B cell (primary cell): ENCODE data around the gene MAPK8IP2. TPM values are rescaled to one million over a fixed set of nuclear protein-coding genes. Genes with fewer than 3 reads are reported as not detected.

Experiments used
- ATAC-seq: fragments of 200-7000 bp; cut with Tn5 transposase; one replicate; pipeline ENCODE4 v1.10.0; 2021; ENCODE audit warnings: low read depth, mild to moderate bottlenecking, moderate number of reproducible peaks, moderate library complexity
- CTCF ChIA-PET: fragments of 350-600 bp; sonication (Branson Sonifier 250); formaldehyde crosslinking; loops from one replicate; lab custom pipeline; 2021; ENCODE audit warnings: antibody characterized with exemption, inconsistent platforms; lab: Charles Lee
- POLR2A ChIA-PET: fragments of 350-600 bp; sonication (Branson Sonifier 250); formaldehyde crosslinking; loops from one replicate; lab custom pipeline; 2021; ENCODE audit warnings: antibody characterized with exemption; lab: Charles Lee
- DNase-seq: peaks from one replicate; pipeline ENCODE4 v3.0.0; 2013
- H2AFZ ChIP-seq: 2 replicates; pipeline ENCODE4 v1.6.1; 2012; ENCODE audit warnings: mild to moderate bottlenecking, low read depth, low read length; ENCODE audit not compliant: insufficient read depth, poor library complexity, severe bottlenecking
- H3K27ac ChIP-seq, 2 donors: 1 replicate in 1 of 2; 2 replicates in 1 of 2; pipeline ENCODE4 v1.5.1; 2012 to 2013; ENCODE audit warnings: low read length in 2 of 2, mild to moderate bottlenecking in 2 of 2, moderate library complexity in 1 of 2
- H3K27me3 ChIP-seq, 4 experiments: fragments of 200-600 bp in 1 of 4; sonication (generic) in 1 of 4; replicated peaks in 1 of 4; 1 replicate in 2 of 4; 2 replicates in 2 of 4; pipeline versions ENCODE4 v1.6.1 to v1.7.0; 2013 to 2016; ENCODE audit warnings: low read length in 3 of 4, mild to moderate bottlenecking in 2 of 4, mixed read lengths in 1 of 4, moderate library complexity in 1 of 4; ENCODE audit not compliant: insufficient read depth in 4 of 4, control insufficient read depth in 3 of 4; ENCODE audit errors: control extremely low read depth in 1 of 4
- H3K36me3 ChIP-seq, 2 experiments: replicated peaks in 1 of 2; 1 replicate in 1 of 2; 2 replicates in 1 of 2; pipeline versions ENCODE4 v1.6.1 to v1.7.1; 2013; ENCODE audit warnings: low read length in 1 of 2; ENCODE audit not compliant: insufficient read depth in 2 of 2, control insufficient read depth in 1 of 2; ENCODE audit errors: control extremely low read depth in 1 of 2, extremely low read depth in 1 of 2
- H3K4me1 ChIP-seq, 2 donors: fragments of 200-600 bp in 1 of 2; sonication (generic) in 1 of 2; 1 replicate in 1 of 2; 2 replicates in 1 of 2; pipeline versions ENCODE4 v1.5.1 to v1.6.1; 2013 to 2017; ENCODE audit warnings: low read length in 2 of 2; ENCODE audit not compliant: control insufficient read depth in 2 of 2, insufficient read depth in 2 of 2
- H3K4me2 ChIP-seq: replicated peaks from 2 replicates; pipeline ENCODE3; 2012; ENCODE audit warnings: mild to moderate bottlenecking, low read depth, low read length; ENCODE audit not compliant: poor library complexity, severe bottlenecking
- H3K4me3 ChIP-seq, 5 experiments: fragments of 200-600 bp in 1 of 5; sonication (generic) in 1 of 5; 1 replicate in 3 of 5; 2 replicates in 2 of 5; pipeline versions ENCODE4 v1.5.1 to v1.7.0; 2011 to 2016; ENCODE audit warnings: low read length in 4 of 5, mild to moderate bottlenecking in 4 of 5, low read depth in 2 of 5, control low read depth in 1 of 5, moderate library complexity in 1 of 5; ENCODE audit not compliant: insufficient read depth in 1 of 5; ENCODE audit errors: control extremely low read depth in 1 of 5, extremely low read depth in 1 of 5
- H3K79me2 ChIP-seq: fragments of 200-600 bp; sonication (generic); one replicate; pipeline ENCODE4 v1.6.0; 2016; ENCODE audit warnings: low read length; ENCODE audit not compliant: control insufficient read depth, insufficient read depth
- H3K9ac ChIP-seq: fragments of 200-600 bp; sonication (generic); 2 replicates; pipeline ENCODE4 v1.6.1; 2017; ENCODE audit warnings: mild to moderate bottlenecking, low read length, moderate library complexity
- H3K9me3 ChIP-seq, 3 donors: one replicate each; pipeline versions ENCODE4 v1.6.1 to v1.7.1; 2013; ENCODE audit warnings: low read length in 2 of 3; ENCODE audit not compliant: control insufficient read depth in 2 of 3, insufficient read depth in 1 of 3; ENCODE audit errors: control extremely low read depth in 1 of 3
- H4K20me1 ChIP-seq: 2 replicates; pipeline ENCODE4 v1.6.0; 2012; ENCODE audit warnings: mild to moderate bottlenecking, low read length; ENCODE audit not compliant: insufficient read depth, control insufficient read depth, poor library complexity, severe bottlenecking
- H3K27ac Mint-ChIP-seq: one replicate; pipeline ENCODE4 v1.8.0; 2021; ENCODE audit warnings: mixed read lengths
- H3K27me3 Mint-ChIP-seq: one replicate; pipeline ENCODE4 v1.8.0; 2021; ENCODE audit warnings: mixed read lengths
- H3K4me1 Mint-ChIP-seq: one replicate; pipeline ENCODE4 v1.8.0; 2021; ENCODE audit warnings: mixed read lengths
- H3K4me3 Mint-ChIP-seq: one replicate; pipeline ENCODE4 v1.8.0; 2021; ENCODE audit warnings: mixed read lengths
- H3K9me3 Mint-ChIP-seq: one replicate; pipeline ENCODE4 v1.8.0; 2022; ENCODE audit warnings: mixed read lengths; ENCODE audit not compliant: insufficient read depth
- CTCF ChIP-seq: fragments of 200-600 bp; IDR thresholded peaks from one replicate; pipeline ENCODE4 v1.8.0; 2022; ENCODE audit warnings: antibody characterized with exemption, mild to moderate bottlenecking
- EZH2 ChIP-seq: IDR thresholded peaks from 2 replicates; pipeline ENCODE4 v1.6.1; 2012; ENCODE audit warnings: borderline replicate concordance, low read depth, mild to moderate bottlenecking, moderate library complexity, low read length; ENCODE audit not compliant: insufficient read depth, poor library complexity, severe bottlenecking
- WGBS: methylation state at CpG from one replicate; pipeline ENCODE4 v1.1.5; 2013; ENCODE audit warnings: missing lambda C conversion rate; ENCODE audit not compliant: insufficient coverage; 5-methylcytosine and 5-hydroxymethylcytosine counted together
- intact Hi-C: fragments of 100-400 bp; cut with micrococcal nuclease; formaldehyde crosslinking; loops from one replicate; pipeline ENCODE4 v1.10.0; 2022
- polyA plus RNA-seq: library from polyadenylated mRNA; depleted of rRNA; stranded (reverse); fragments of >200 nt; gene quantifications from 2 replicates; pipeline ENCODE4 v1.2.3, GENCODE V29; 2012
- total RNA-seq, 2 donors: library from RNA; stranded (reverse); fragments of 120-200 nt in 1 of 2; gene quantifications; 1 replicate in 1 of 2; 2 replicates in 1 of 2; pipeline versions ENCODE4 v1.2.3 to v1.2.4, GENCODE V29; 2013 to 2022

The MAPK8IP2 gene
- total and polyA plus RNA-seq, 2 donors (not counting 1 experiment from before 2014, with no cell fraction given), result 0.19 to 0.39 TPM

- Mint-ChIP-seq H3K27ac (no peak overlapping the region), H3K4me1 (peaks cover 28% of the 10 kb centered on the region), H3K4me3 (no peak overlapping the region), H3K27me3 (no peaks in the 10 kb centered on the region), H3K9me3 (no peaks in the 10 kb centered on the region)
- Histone ChIP-seq H3K36me3 (peaks cover 0 to 18% of the 10 kb centered on the region in 2 experiments), H3K9ac (no peak overlapping the region), H3K79me2 (peaks cover 12% of the 10 kb centered on the region), H3K4me1 (peaks cover 14 to 24% of the 10 kb centered on the region in 2 donors), H3K9me3 (no peaks in the 10 kb centered on the region), H3K4me3 (no peak overlapping the region), H3K27me3 (no peaks in the 10 kb centered on the region), H2AFZ (no peak overlapping the region), H4K20me1 (peaks cover 25% of the 10 kb centered on the region), H3K27ac (no peak overlapping the region), H3K4me2 (no peak overlapping the region)
- no peak for ATAC-seq
- WGBS, result 96% methylated on average over 7 of the region's 8 CpGs
- TF ChIP-seq CTCF, result no peak
- CTCF ChIA-PET, result interaction anchor here (1.0 kb wide), 1 partner anchor 71 kb away, joined by 3 read pairs; the partner anchor contains the start of genes LMF2 and NCAPH2
- intact Hi-C loops, result no loop called here
- no peak for DNase-seq
- POLR2A ChIA-PET, result no interaction called here
Measured at GRCh38 chr22:50578776-50579310, 21.8 kb upstream of the MAPK8IP2 start.

- Histone ChIP-seq H4K20me1 (peaks cover 25% of the 10 kb centered on the region), H3K27ac (no peak overlapping the region), H3K27me3 (no peaks in the 10 kb centered on the region), H3K36me3 (peaks cover 0 to 17% of the 10 kb centered on the region in 2 experiments), H3K9ac (no peak overlapping the region), H3K4me1 (peaks cover 14 to 25% of the 10 kb centered on the region in 2 donors), H3K9me3 (no peaks in the 10 kb centered on the region), H3K4me2 (no peak overlapping the region), H3K4me3 (no peak overlapping the region), H2AFZ (no peak overlapping the region), H3K79me2 (peaks cover 12% of the 10 kb centered on the region)
- ChIA-PET CTCF (interaction anchor here (1.2 kb wide), 1 partner anchor 16 kb away, joined by 3 read pairs; no protein-coding TSS in a partner anchor), POLR2A (no interaction called here)
- Mint-ChIP-seq H3K4me3 (peak overlapping the region; percentile 12), H3K27ac (no peak overlapping the region), H3K27me3 (no peaks in the 10 kb centered on the region), H3K9me3 (no peaks in the 10 kb centered on the region), H3K4me1 (peaks cover 28% of the 10 kb centered on the region)
- DNase-seq (no peak), ATAC-seq (no peak)
- intact Hi-C loops, result loop anchor here (5.0 kb wide), 1 partner anchor 327 kb away; the partner anchor contains the start of gene HDAC10
- TF ChIP-seq EZH2 (no peak), CTCF (no peak)
- WGBS, result no CpG with 5 or more reads among the region's 4 CpGs
Measured at GRCh38 chr22:50579752-50580151, 20.8 kb upstream of the MAPK8IP2 start.
